ENCODE data around the gene GPD2.

DNA sequence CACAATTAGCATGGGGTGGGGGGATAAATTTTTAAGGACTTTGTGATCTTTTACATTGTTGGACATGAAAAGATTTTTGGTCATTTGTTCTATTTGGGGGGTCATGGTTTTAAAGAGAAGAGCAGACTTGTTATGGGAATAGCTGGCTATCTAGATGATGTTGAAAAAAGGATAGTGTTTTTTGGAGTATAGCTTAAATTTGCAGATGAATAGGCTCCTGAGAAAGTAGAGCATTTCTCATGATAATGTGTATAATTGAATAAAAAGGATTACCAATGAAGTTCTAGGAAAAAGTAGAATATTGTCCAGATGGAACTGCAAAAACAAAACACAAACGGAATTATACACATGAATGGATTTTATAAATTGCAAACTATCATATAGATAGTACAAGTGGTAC lies 186.3 kb downstream of the GPD2 start:
- TF ChIP-seq, protein P1, sequence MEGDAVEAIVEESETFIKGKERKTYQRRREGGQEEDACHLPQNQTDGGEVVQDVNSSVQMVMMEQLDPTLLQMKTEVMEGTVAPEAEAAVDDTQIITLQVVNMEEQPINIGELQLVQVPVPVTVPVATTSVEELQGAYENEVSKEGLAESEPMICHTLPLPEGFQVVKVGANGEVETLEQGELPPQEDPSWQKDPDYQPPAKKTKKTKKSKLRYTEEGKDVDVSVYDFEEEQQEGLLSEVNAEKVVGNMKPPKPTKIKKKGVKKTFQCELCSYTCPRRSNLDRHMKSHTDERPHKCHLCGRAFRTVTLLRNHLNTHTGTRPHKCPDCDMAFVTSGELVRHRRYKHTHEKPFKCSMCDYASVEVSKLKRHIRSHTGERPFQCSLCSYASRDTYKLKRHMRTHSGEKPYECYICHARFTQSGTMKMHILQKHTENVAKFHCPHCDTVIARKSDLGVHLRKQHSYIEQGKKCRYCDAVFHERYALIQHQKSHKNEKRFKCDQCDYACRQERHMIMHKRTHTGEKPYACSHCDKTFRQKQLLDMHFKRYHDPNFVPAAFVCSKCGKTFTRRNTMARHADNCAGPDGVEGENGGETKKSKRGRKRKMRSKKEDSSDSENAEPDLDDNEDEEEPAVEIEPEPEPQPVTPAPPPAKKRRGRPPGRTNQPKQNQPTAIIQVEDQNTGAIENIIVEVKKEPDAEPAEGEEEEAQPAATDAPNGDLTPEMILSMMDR (IDR thresholded peaks at IDR 0.05): no peak
- TF ChIP-seq POLR2A (IDR thresholded peaks at IDR 0.05): no peak
